ENCODE data around the gene P2RY2. TPM values are rescaled to one million over a fixed set of nuclear protein-coding genes. Genes with fewer than 3 reads are reported as not detected.
A peak's percentile ranks its signal among the peaks of the same experiment; 100 is the strongest.

P2RY2 gene
- polyA plus RNA-seq, 2 donors = 17.8 to 26.0 TPM

GRCh38 chr11:73237471-73238290, 19.6 kb downstream of the P2RY2 start:
- 71 to 73% methylated on average over 10 of the region's 10 CpGs for WGBS, 2 donors
- peak overlapping the region in 1 of 2 donors; percentile 15 for H3K27ac ChIP-seq (ENCODE audit: low read depth in 2 of 2, low read length in 1 of 2)

DNA sequence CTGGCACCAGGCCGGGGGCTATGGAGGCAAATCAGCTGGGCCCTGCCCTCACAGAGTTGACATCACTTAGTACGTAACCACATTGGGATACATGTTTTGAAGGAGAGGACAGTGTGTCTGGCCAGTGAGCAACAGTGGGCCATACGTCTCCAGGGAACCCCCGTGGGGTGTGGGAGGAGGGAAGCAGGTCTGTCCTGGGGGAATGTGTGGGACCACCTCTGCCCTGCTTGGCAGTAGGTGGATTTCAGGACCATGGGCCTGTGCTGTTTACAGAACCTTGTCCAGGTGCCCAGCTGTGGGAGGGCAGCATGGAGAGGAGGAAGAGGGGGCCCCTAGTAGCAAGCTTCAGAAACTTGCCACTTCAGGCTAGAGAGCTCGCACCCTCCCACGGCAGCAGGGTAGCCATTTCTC, 21.0 kb downstream of the P2RY2 start:
- peaks cover 0 to 39% of the 10 kb centered on the region in 2 donors for H3K36me3 ChIP-seq (ENCODE audit: control insufficient read depth in 2 of 2, insufficient read depth in 2 of 2, low read length in 1 of 2)
- no peaks in the 10 kb centered on the region for H3K9me3 ChIP-seq (ENCODE audit: control insufficient read depth in 2 of 2, insufficient read depth in 1 of 2, low read depth in 1 of 2, low read length in 1 of 2)
- no peak overlapping the region for H3K27ac ChIP-seq (ENCODE audit: low read depth in 2 of 2, low read length in 1 of 2)
- H3K27me3 ChIP-seq (ENCODE audit: control insufficient read depth in 1 of 2, insufficient read depth in 2 of 2, low read length in 2 of 2) = no peaks in the 10 kb centered on the region
- 85 to 93% methylated on average over 6 of the region's 6 CpGs for WGBS, 2 donors
- H3K4me3 ChIP-seq (ENCODE audit: low read depth in 1 of 2, low read length in 2 of 2) = no peak overlapping the region
- peaks cover 2 to 15% of the 10 kb centered on the region in 2 donors for H3K4me1 ChIP-seq (ENCODE audit: control insufficient read depth in 2 of 2, insufficient read depth in 2 of 2, low read length in 1 of 2)

More at GRCh38 chr11:73237471-73238290, 19.6 kb downstream of the P2RY2 start:
- Histone ChIP-seq H3K9me3 (ENCODE audit: control insufficient read depth in 2 of 2, insufficient read depth in 1 of 2, low read depth in 1 of 2, low read length in 1 of 2) (no peaks in the 10 kb centered on the region), H3K4me1 (ENCODE audit: control insufficient read depth in 2 of 2, insufficient read depth in 2 of 2, low read length in 1 of 2) (peaks cover 2 to 15% of the 10 kb centered on the region in 2 donors), H3K27me3 (ENCODE audit: control insufficient read depth in 1 of 2, insufficient read depth in 2 of 2, low read length in 2 of 2) (no peaks in the 10 kb centered on the region), H3K36me3 (ENCODE audit: control insufficient read depth in 2 of 2, insufficient read depth in 2 of 2, low read length in 1 of 2) (peaks cover 0 to 39% of the 10 kb centered on the region in 2 donors), H3K4me3 (ENCODE audit: low read depth in 1 of 2, low read length in 2 of 2) (no peak overlapping the region)

DNA sequence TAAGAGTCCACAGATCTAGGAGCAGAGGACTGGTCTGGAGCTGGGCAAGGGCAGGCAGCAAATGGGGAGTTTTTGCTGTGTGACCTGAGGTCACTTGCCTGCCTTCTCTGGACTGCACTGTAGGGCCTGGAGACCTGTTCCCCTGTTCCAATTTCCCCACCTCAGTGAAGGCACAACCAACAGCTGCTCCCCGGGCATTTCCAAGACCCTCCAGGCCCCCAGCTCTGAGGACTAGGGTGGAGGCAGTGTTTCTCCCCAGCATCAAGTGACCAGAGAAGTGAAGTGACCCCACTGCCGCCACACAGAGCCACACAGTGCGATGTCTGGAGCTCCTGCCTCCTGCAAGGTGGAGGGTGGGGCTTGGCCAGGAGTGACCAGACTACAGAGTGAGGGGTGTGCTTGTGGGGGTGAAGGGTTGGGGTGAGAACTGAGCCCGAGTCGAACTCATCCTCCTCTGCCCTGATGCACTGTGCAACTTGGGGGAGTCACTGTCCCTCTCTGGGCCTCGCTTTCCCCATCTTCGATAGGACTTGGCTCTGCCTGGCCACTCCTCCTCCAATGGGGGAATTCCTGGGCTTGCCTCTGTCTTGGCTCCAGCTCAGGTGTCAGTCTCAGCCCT, 21.6 kb downstream of the P2RY2 start:
- WGBS, 2 donors = 77 to 81% methylated on average over 7 of the region's 7 CpGs

GRCh38 chr11:73240190-73240781, 22.2 kb downstream of the P2RY2 start:
- H3K36me3 ChIP-seq (ENCODE audit: control insufficient read depth in 2 of 2, insufficient read depth in 2 of 2, low read length in 1 of 2) = peaks cover 0 to 29% of the 10 kb centered on the region in 2 donors
- peaks cover 2 to 14% of the 10 kb centered on the region in 2 donors for H3K4me1 ChIP-seq (ENCODE audit: control insufficient read depth in 2 of 2, insufficient read depth in 2 of 2, low read length in 1 of 2)
- 28 to 50% methylated on average over 4 of the region's 4 CpGs for WGBS, 2 donors
- H3K4me3 ChIP-seq (ENCODE audit: low read depth in 1 of 2, low read length in 2 of 2) = no peak overlapping the region
- H3K27ac ChIP-seq (ENCODE audit: low read depth in 2 of 2, low read length in 1 of 2) = peak overlapping the region in 1 of 2 donors; percentile 38
- no peaks in the 10 kb centered on the region for H3K9me3 ChIP-seq (ENCODE audit: control insufficient read depth in 2 of 2, insufficient read depth in 1 of 2, low read depth in 1 of 2, low read length in 1 of 2)
- no peaks in the 10 kb centered on the region for H3K27me3 ChIP-seq (ENCODE audit: control insufficient read depth in 1 of 2, insufficient read depth in 2 of 2, low read length in 2 of 2)

More for the DNA sequence above, 21.6 kb downstream of the P2RY2 start:
- Histone ChIP-seq H3K9me3 (ENCODE audit: control insufficient read depth in 2 of 2, insufficient read depth in 1 of 2, low read depth in 1 of 2, low read length in 1 of 2) (no peaks in the 10 kb centered on the region), H3K4me3 (ENCODE audit: low read depth in 1 of 2, low read length in 2 of 2) (no peak overlapping the region), H3K27me3 (ENCODE audit: control insufficient read depth in 1 of 2, insufficient read depth in 2 of 2, low read length in 2 of 2) (no peaks in the 10 kb centered on the region), H3K36me3 (ENCODE audit: control insufficient read depth in 2 of 2, insufficient read depth in 2 of 2, low read length in 1 of 2) (peaks cover 0 to 35% of the 10 kb centered on the region in 2 donors), H3K27ac (ENCODE audit: low read depth in 2 of 2, low read length in 1 of 2) (peak overlapping the region in 1 of 2 donors; percentile 38), H3K4me1 (ENCODE audit: control insufficient read depth in 2 of 2, insufficient read depth in 2 of 2, low read length in 1 of 2) (peaks cover 2 to 15% of the 10 kb centered on the region in 2 donors)

- 82 to 89% methylated on average over 4 of the region's 4 CpGs for WGBS, 2 donors
- Histone ChIP-seq H3K9me3 (ENCODE audit: control insufficient read depth in 2 of 2, insufficient read depth in 1 of 2, low read depth in 1 of 2, low read length in 1 of 2) (no peaks in the 10 kb centered on the region), H3K4me1 (ENCODE audit: control insufficient read depth in 2 of 2, insufficient read depth in 2 of 2, low read length in 1 of 2) (peaks cover 2 to 14% of the 10 kb centered on the region in 2 donors), H3K4me3 (ENCODE audit: low read depth in 1 of 2, low read length in 2 of 2) (no peak overlapping the region), H3K36me3 (ENCODE audit: control insufficient read depth in 2 of 2, insufficient read depth in 2 of 2, low read length in 1 of 2) (peaks cover 0 to 24% of the 10 kb centered on the region in 2 donors), H3K27ac (ENCODE audit: low read depth in 2 of 2, low read length in 1 of 2) (no peak overlapping the region), H3K27me3 (ENCODE audit: control insufficient read depth in 1 of 2, insufficient read depth in 2 of 2, low read length in 2 of 2) (no peaks in the 10 kb centered on the region)
These were observed 23.2 kb downstream of the P2RY2 start for GRCh38 chr11:73241300-73241699.

DNA sequence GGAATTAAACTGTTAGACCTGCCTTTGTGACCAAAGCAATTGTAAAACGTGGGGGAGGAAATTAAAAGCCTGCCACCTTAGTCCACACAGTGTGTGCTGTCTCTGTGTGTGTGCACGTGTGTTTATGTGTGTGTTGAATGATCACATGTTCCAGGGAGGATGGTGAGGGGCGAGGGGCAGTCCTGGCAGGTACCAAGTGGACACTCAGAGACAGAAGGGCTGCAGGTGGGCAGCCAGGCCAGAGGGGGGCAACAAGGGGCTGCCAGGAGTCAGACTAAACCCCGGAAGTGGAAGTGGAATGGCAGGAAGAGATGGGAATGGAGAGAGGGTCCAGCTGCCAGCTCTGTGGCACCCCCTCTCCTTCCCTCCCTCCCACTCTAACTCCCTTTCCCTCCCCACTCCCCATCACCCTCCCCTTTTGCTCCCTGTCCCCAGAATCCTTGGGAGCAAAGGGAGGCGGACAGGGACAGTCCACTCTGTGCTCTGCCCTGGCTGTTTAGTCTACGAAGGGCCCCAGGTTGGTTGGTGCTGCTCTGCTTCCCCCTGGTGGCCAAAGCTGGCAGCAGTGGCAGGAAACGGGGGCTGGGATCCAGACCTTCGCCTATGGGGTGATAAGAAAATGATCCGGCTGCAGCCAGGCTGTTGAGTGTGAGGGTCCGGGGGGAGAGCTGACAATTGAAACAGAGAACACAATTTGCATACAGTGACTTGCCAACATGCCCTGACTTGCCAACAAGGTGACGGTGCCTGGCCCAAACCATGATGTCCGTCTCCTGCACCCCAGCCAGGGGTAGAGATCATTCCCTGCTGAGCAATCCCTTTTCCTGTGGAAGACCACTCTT, 24.4 kb downstream of the P2RY2 start:
- H3K4me1 ChIP-seq (ENCODE audit: control insufficient read depth in 2 of 2, insufficient read depth in 2 of 2, low read length in 1 of 2) = peaks cover 2 to 12% of the 10 kb centered on the region in 2 donors
- no peaks in the 10 kb centered on the region for H3K9me3 ChIP-seq (ENCODE audit: control insufficient read depth in 2 of 2, insufficient read depth in 1 of 2, low read depth in 1 of 2, low read length in 1 of 2)
- H3K27me3 ChIP-seq (ENCODE audit: control insufficient read depth in 1 of 2, insufficient read depth in 2 of 2, low read length in 2 of 2) = no peaks in the 10 kb centered on the region
- no peak overlapping the region for H3K27ac ChIP-seq (ENCODE audit: low read depth in 2 of 2, low read length in 1 of 2)
- no peak overlapping the region for H3K4me3 ChIP-seq (ENCODE audit: low read depth in 1 of 2, low read length in 2 of 2)
- H3K36me3 ChIP-seq (ENCODE audit: control insufficient read depth in 2 of 2, insufficient read depth in 2 of 2, low read length in 1 of 2) = peaks cover 0 to 20% of the 10 kb centered on the region in 2 donors
- 24 to 25% methylated on average over 12 of the region's 12 CpGs for WGBS, 2 donors

DNA sequence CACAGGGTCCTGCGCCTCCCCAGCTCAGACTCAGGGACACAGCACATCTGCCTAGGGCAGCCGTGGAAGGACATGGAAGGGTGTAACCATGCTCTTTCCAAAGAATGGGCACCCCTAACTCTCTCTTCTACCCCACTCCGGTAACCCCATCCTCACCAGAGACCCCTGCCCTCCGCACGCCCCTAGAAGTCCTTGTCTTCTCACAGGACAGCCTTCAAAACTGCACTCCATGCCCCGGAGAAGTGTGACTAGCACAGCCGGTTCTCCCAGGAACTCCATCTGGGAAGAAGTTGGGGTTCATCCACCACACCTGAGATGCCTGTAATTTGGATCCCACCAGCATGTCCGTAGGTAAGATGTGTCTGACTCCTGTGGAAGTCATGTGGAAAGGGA, 25.0 kb downstream of the P2RY2 start:
- no peaks in the 10 kb centered on the region for H3K27me3 ChIP-seq (ENCODE audit: control insufficient read depth in 1 of 2, insufficient read depth in 2 of 2, low read length in 2 of 2)
- no peak overlapping the region for H3K4me3 ChIP-seq (ENCODE audit: low read depth in 1 of 2, low read length in 2 of 2)
- H3K9me3 ChIP-seq (ENCODE audit: control insufficient read depth in 2 of 2, insufficient read depth in 1 of 2, low read depth in 1 of 2, low read length in 1 of 2) = no peaks in the 10 kb centered on the region
- WGBS, 2 donors = 72 to 74% methylated on average over 8 of the region's 8 CpGs
- peaks cover 0 to 17% of the 10 kb centered on the region in 2 donors for H3K36me3 ChIP-seq (ENCODE audit: control insufficient read depth in 2 of 2, insufficient read depth in 2 of 2, low read length in 1 of 2)
- H3K27ac ChIP-seq (ENCODE audit: low read depth in 2 of 2, low read length in 1 of 2) = no peak overlapping the region
- H3K4me1 ChIP-seq (ENCODE audit: control insufficient read depth in 2 of 2, insufficient read depth in 2 of 2, low read length in 1 of 2) = peaks cover 2 to 12% of the 10 kb centered on the region in 2 donors

DNA sequence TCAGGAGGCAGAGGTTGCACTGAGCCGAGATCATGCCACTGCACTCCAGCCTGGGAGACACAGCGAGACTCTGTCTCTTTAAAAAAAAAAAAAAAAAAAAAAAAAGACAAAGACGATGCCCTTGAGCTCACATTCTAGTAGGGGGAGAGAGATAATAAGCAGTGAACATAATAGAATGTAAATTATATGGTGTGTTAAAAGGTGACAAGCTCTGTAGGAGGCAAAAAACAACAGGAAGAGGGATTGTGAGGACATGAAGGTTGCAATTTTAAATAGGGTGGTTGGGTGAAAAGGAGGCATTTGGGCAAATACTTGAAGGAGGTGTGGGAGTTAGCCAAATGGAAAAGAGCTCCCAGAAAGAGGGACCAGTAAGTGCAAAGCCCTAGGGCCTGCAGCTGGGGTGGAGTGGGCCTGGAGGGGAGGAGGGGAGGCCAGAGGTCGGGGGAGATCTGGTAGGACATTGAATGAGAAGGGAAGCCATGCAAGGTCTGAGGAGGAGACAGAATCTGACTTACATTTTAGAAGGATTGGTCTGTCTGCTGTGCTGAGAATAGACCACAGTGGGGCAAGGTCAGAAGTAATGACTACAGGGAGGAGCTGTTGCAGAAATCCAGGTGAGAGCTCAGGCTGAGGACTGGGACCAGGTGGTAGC, 26.6 kb downstream of the P2RY2 start:
- Histone ChIP-seq H3K4me3 (ENCODE audit: low read depth in 1 of 2, low read length in 2 of 2) (no peak overlapping the region), H3K36me3 (ENCODE audit: control insufficient read depth in 2 of 2, insufficient read depth in 2 of 2, low read length in 1 of 2) (peaks cover 0 to 8% of the 10 kb centered on the region in 2 donors), H3K9me3 (ENCODE audit: control insufficient read depth in 2 of 2, insufficient read depth in 1 of 2, low read depth in 1 of 2, low read length in 1 of 2) (no peaks in the 10 kb centered on the region), H3K27ac (ENCODE audit: low read depth in 2 of 2, low read length in 1 of 2) (no peak overlapping the region), H3K4me1 (ENCODE audit: control insufficient read depth in 2 of 2, insufficient read depth in 2 of 2, low read length in 1 of 2) (peaks cover 2 to 5% of the 10 kb centered on the region in 2 donors), H3K27me3 (ENCODE audit: control insufficient read depth in 1 of 2, insufficient read depth in 2 of 2, low read length in 2 of 2) (no peaks in the 10 kb centered on the region)
- WGBS, 2 donors = 72 to 75% methylated on average over 4 of the region's 4 CpGs
